Cardiac muscle cell (in vitro differentiated cells and primary cell): ENCODE data around the gene CHRM5. TPM values are rescaled to one million over a fixed set of nuclear protein-coding genes. Genes with fewer than 3 reads are reported as not detected.

Experiments
- DNase-seq, 2 donors: peaks; one replicate each; pipeline versions ENCODE4 v3.0.0 to v3.0.0-alpha.2; 2010 to 2017; ENCODE audit warnings: low read depth in 1 of 2, low spot score in 1 of 2
- H3K27ac ChIP-seq: fragments of 200-600 bp; sonication (generic); 2 replicates; pipeline ENCODE4 v1.5.1; 2016
- H3K27me3 ChIP-seq: fragments of 200-600 bp; sonication (generic); 2 replicates; pipeline ENCODE4 v1.6.0; 2016; ENCODE audit warnings: control low read depth
- H3K36me3 ChIP-seq: fragments of 200-600 bp; sonication (generic); 2 replicates; pipeline ENCODE4 v1.5.1; 2016; ENCODE audit warnings: control low read depth
- H3K4me1 ChIP-seq: fragments of 200-600 bp; sonication (generic); 2 replicates; pipeline ENCODE4 v1.8.1; 2017; ENCODE audit warnings: low read depth, mild to moderate bottlenecking, mixed run types
- H3K4me3 ChIP-seq: fragments of 200-600 bp; sonication (generic); 2 replicates; pipeline ENCODE4 v1.5.1; 2016; ENCODE audit warnings: mild to moderate bottlenecking
- H3K9me3 ChIP-seq: fragments of 200-600 bp; sonication (generic); 2 replicates; pipeline ENCODE4 v1.5.1; 2017; ENCODE audit warnings: low read depth, mild to moderate bottlenecking, control low read depth
- CTCF ChIP-seq: IDR thresholded peaks from 2 replicates; pipeline ENCODE4 v1.5.1; 2012; ENCODE audit warnings: low read depth, mild to moderate bottlenecking, low read length
- polyA plus RNA-seq: library from polyadenylated mRNA; unstranded; fragments of >200 nt; fragmentation: Nextera tagmentation; extraction: Ambion mirVana; gene quantifications from 2 replicates; pipeline ENCODE4 v1.2.1, GENCODE V29; 2016
- total RNA-seq: library from RNA; depleted of rRNA; stranded (reverse); fragments of >200 nt; gene quantifications from 2 replicates; pipeline ENCODE4 v1.2.3, GENCODE V29; 2016

CHRM5 gene
- total and polyA plus RNA-seq, 2 experiments from 2014 or later: not detected

- peak in 1 of 2 donors; percentile 28 for DNase-seq
- Histone ChIP-seq H3K27ac (no peak overlapping the region), H3K4me1 (peaks cover 9% of the 10 kb centered on the region), H3K4me3 (no peak overlapping the region), H3K27me3 (no peaks in the 10 kb centered on the region), H3K36me3 (no peaks in the 10 kb centered on the region), H3K9me3 (no peaks in the 10 kb centered on the region)
- TF ChIP-seq CTCF: no peak
Measured at GRCh38 chr15:33959844-33960548, 8.3 kb upstream of the CHRM5 start.

GRCh38 chr15:33960549-33960935 is 7.8 kb upstream of the CHRM5 start:
- Histone ChIP-seq H3K27me3 (no peaks in the 10 kb centered on the region), H3K36me3 (no peaks in the 10 kb centered on the region), H3K4me1 (peaks cover 9% of the 10 kb centered on the region), H3K4me3 (no peak overlapping the region), H3K27ac (no peak overlapping the region), H3K9me3 (no peaks in the 10 kb centered on the region)
- peak in 1 of 2 donors; percentile 50 for DNase-seq
- no peak for TF ChIP-seq CTCF

- TF ChIP-seq CTCF: peak; percentile 87
- DNase-seq: peak; percentile 58 to 66
- no peaks in the 10 kb centered on the region for H3K9me3 ChIP-seq
- no peaks in the 10 kb centered on the region for H3K36me3 ChIP-seq
- peaks cover 15% of the 10 kb centered on the region for H3K4me1 ChIP-seq
- H3K27ac ChIP-seq: no peak overlapping the region
- H3K27me3 ChIP-seq: no peaks in the 10 kb centered on the region
- H3K4me3 ChIP-seq: no peak overlapping the region
Measured at GRCh38 chr15:33963831-33964664, 4.2 kb upstream of the CHRM5 start.

- Histone ChIP-seq H3K4me1 (peaks cover 15% of the 10 kb centered on the region), H3K4me3 (no peak overlapping the region), H3K36me3 (no peaks in the 10 kb centered on the region), H3K27me3 (no peaks in the 10 kb centered on the region), H3K27ac (no peak overlapping the region), H3K9me3 (no peaks in the 10 kb centered on the region)
- no peak for DNase-seq
- TF ChIP-seq CTCF: no peak
Measured at GRCh38 chr15:33964665-33965040, 3.6 kb upstream of the CHRM5 start.

GRCh38 chr15:33968821-33969220 is 524 bp downstream of the CHRM5 start:
- H3K9me3 ChIP-seq: no peaks in the 10 kb centered on the region
- H3K27me3 ChIP-seq: no peaks in the 10 kb centered on the region
- no peak overlapping the region for H3K4me3 ChIP-seq
- TF ChIP-seq CTCF: no peak
- DNase-seq: no peak
- H3K4me1 ChIP-seq: peaks cover 6% of the 10 kb centered on the region
- H3K27ac ChIP-seq: no peak overlapping the region
- H3K36me3 ChIP-seq: no peaks in the 10 kb centered on the region
